HEK293 (cell line): Measurements from ENCODE around the gene GAREM1.
A peak's percentile ranks its signal among the peaks of the same experiment; 100 is the strongest.

Experiments
- CTCF ChIA-PET: fragments of 350-600 bp; formaldehyde crosslinking; extraction: SDS; loops from one replicate; lab custom pipeline; 2021; ENCODE audit warnings: antibody characterized with exemption; lab: Yijun Ruan, JAX
- POLR2A ChIA-PET: fragments of 300-600 bp; formaldehyde crosslinking; extraction: SDS; loops from one replicate; lab custom pipeline; 2020; ENCODE audit warnings: antibody characterized with exemption, inconsistent platforms; lab: Yijun Ruan, JAX
- H3K27ac ChIP-seq: fragments of 200-500 bp; sonication (Bioruptor generic); 2 replicates; pipeline ENCODE4 v1.5.1; 2014; ENCODE audit warnings: low read depth, low read length, control low read depth, inconsistent platforms; ENCODE audit errors: extremely low read depth
- H3K36me3 ChIP-seq, 2 experiments: fragments of 200-500 bp in 1 of 2; sonication (Bioruptor generic) in 1 of 2; 1 replicate in 1 of 2; 2 replicates in 1 of 2; pipeline ENCODE4 v1.5.1; 2014 to 2017; ENCODE audit warnings: inconsistent platforms in 2 of 2, low read length in 2 of 2; ENCODE audit not compliant: control insufficient read depth in 2 of 2, insufficient read depth in 1 of 2
- H3K4me1 ChIP-seq: fragments of 200-500 bp; sonication (Bioruptor generic); 2 replicates; pipeline ENCODE4 v1.5.1; 2014; ENCODE audit warnings: mild to moderate bottlenecking, low read length, inconsistent platforms; ENCODE audit not compliant: control insufficient read depth, insufficient read depth
- H3K4me3 ChIP-seq: 2 replicates; pipeline ENCODE4 v1.5.1; 2011; ENCODE audit warnings: low read depth, mild to moderate bottlenecking, control low read depth, low read length, moderate library complexity
- H3K9me3 ChIP-seq: fragments of 200-500 bp; sonication (Bioruptor generic); 2 replicates; pipeline ENCODE4 v1.5.1; 2014; ENCODE audit warnings: low read depth, low read length, inconsistent platforms; ENCODE audit not compliant: control insufficient read depth, insufficient read depth
- KLF9 ChIP-seq: fragments of 450-650 bp; formaldehyde crosslinking; IDR thresholded peaks from 2 replicates; pipeline ENCODE4 v1.5.1; 2016; ENCODE audit warnings: missing biosample characterization, missing genetic modification characterization, low read depth
- RBAK ChIP-seq: fragments of 450-650 bp; formaldehyde crosslinking; IDR thresholded peaks from 2 replicates; pipeline ENCODE4 v1.5.1; 2016; ENCODE audit warnings: missing biosample characterization, missing genetic modification characterization
- TRIM28 ChIP-seq: IDR thresholded peaks from 2 replicates; pipeline ENCODE4 v1.6.1; 2011; ENCODE audit warnings: low read length, control low read depth, borderline replicate concordance
- ZBTB1 ChIP-seq: fragments of 450-650 bp; formaldehyde crosslinking; IDR thresholded peaks from 2 replicates; pipeline ENCODE4 v1.5.1; 2016; ENCODE audit warnings: missing biosample characterization, missing genetic modification characterization
- ZBTB21 ChIP-seq: fragments of 450-650 bp; formaldehyde crosslinking; IDR thresholded peaks from 2 replicates; pipeline ENCODE4 v1.5.1; 2017; ENCODE audit warnings: missing biosample characterization, missing genetic modification characterization
- ZNF133 ChIP-seq: fragments of 450-650 bp; formaldehyde crosslinking; IDR thresholded peaks from 2 replicates; pipeline ENCODE4 v1.5.1; 2016; ENCODE audit warnings: missing biosample characterization, missing genetic modification characterization
- ZNF174 ChIP-seq: fragments of 450-650 bp; formaldehyde crosslinking; IDR thresholded peaks from 2 replicates; pipeline ENCODE4 v1.5.0; 2017; ENCODE audit warnings: missing biosample characterization, mild to moderate bottlenecking, missing genetic modification characterization
- ZNF223 ChIP-seq: fragments of 450-650 bp; formaldehyde crosslinking; IDR thresholded peaks from 2 replicates; pipeline ENCODE4 v1.5.1; 2016; ENCODE audit warnings: missing biosample characterization, missing genetic modification characterization
- ZNF266 ChIP-seq: fragments of 450-650 bp; formaldehyde crosslinking; IDR thresholded peaks from 2 replicates; pipeline ENCODE4 v1.5.1; 2016; ENCODE audit warnings: missing biosample characterization, missing genetic modification characterization, low read depth
- ZNF335 ChIP-seq: fragments of 450-650 bp; formaldehyde crosslinking; conservative IDR thresholded peaks from 2 replicates; pipeline ENCODE4 v1.5.1; 2016; ENCODE audit warnings: missing biosample characterization, missing genetic modification characterization
- ZNF366 ChIP-seq: fragments of 450-650 bp; formaldehyde crosslinking; conservative IDR thresholded peaks from 2 replicates; pipeline ENCODE4 v1.5.1; 2016; ENCODE audit warnings: missing biosample characterization, missing genetic modification characterization
- ZNF37A ChIP-seq: fragments of 450-650 bp; IDR thresholded peaks from 2 replicates; pipeline ENCODE4 v1.5.1; 2018; ENCODE audit warnings: missing biosample characterization, missing genetic modification characterization
- ZNF423 ChIP-seq: fragments of 450-650 bp; formaldehyde crosslinking; IDR thresholded peaks from 2 replicates; pipeline ENCODE4 v1.5.1; 2016; ENCODE audit warnings: missing biosample characterization, missing genetic modification characterization
- ZNF514 ChIP-seq: fragments of 450-650 bp; formaldehyde crosslinking; IDR thresholded peaks from 2 replicates; pipeline ENCODE4 v1.5.1; 2016; ENCODE audit warnings: missing biosample characterization, missing genetic modification characterization
- ZNF624 ChIP-seq: fragments of 450-650 bp; formaldehyde crosslinking; IDR thresholded peaks from 2 replicates; pipeline ENCODE4 v1.5.1; 2017; ENCODE audit warnings: missing biosample characterization, missing genetic modification characterization
- ZNF843 ChIP-seq: fragments of 450-650 bp; formaldehyde crosslinking; IDR thresholded peaks from 2 replicates; pipeline ENCODE4 v1.5.1; 2016; ENCODE audit warnings: missing biosample characterization, missing genetic modification characterization
- ZSCAN16 ChIP-seq: fragments of 450-650 bp; formaldehyde crosslinking; IDR thresholded peaks from 2 replicates; pipeline ENCODE4 v1.5.1; 2016; ENCODE audit warnings: missing biosample characterization, missing genetic modification characterization
- TF ChIP-seq, protein P1 (sequence below): fragments of 450-650 bp; formaldehyde crosslinking; IDR thresholded peaks from 2 replicates; pipeline ENCODE4 v1.5.1; 2016; ENCODE audit warnings: missing biosample characterization, missing genetic modification characterization
- TF ChIP-seq, protein P2 (sequence below): fragments of 450-650 bp; formaldehyde crosslinking; IDR thresholded peaks from 2 replicates; pipeline ENCODE4 v1.5.1; 2016; ENCODE audit warnings: missing biosample characterization, missing genetic modification characterization, borderline replicate concordance
- TF ChIP-seq, protein P3 (sequence below): fragments of 450-650 bp; formaldehyde crosslinking; IDR thresholded peaks from 2 replicates; pipeline ENCODE4 v1.5.1; 2016; ENCODE audit warnings: missing biosample characterization, missing genetic modification characterization

Gene GAREM1

DNA sequence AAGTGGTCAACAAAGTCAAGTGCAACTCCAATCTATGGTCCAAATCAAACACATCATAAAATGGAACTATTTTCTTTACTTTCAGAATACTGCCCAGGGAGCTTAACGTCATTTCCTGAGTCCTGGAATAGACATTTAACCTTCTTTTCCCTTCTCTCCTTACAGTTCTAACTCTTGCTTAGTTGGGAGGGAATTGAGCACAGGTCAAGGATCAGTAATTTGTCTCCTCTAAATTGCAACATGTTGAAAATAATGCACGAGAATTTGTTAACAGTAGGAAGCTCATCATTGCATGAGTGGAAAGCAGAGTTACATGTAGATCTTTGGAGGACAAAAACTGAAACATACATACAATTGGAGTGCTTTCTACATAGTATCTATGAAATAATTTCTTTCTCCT lies 193.1 kb downstream of the GAREM1 start:
- H3K36me3 ChIP-seq, result no peaks in the 10 kb centered on the region
- no peak overlapping the region for H3K27ac ChIP-seq
- no peak overlapping the region for H3K4me3 ChIP-seq
- TF ChIP-seq ZNF223 (tag by site-specific recombination) (no peak), ZNF133 (tag by site-specific recombination) (peak; percentile 48; the same call in 1 of the 2 replicates), TRIM28 (peak; percentile 74)
- no peaks in the 10 kb centered on the region for H3K9me3 ChIP-seq
- ChIA-PET CTCF (interaction anchor here (0.9 to 3.2 kb wide), 6 partner anchors 12 to 275 kb away, joined by 3 to 21 read pairs (median 6); partner anchors contain the start of gene GAREM1), POLR2A (interaction anchor here (1.5 kb wide), 1 partner anchor 193 kb away, joined by 4 read pairs; the partner anchor contains the start of gene GAREM1)
- H3K4me1 ChIP-seq, result no peaks in the 10 kb centered on the region

DNA sequence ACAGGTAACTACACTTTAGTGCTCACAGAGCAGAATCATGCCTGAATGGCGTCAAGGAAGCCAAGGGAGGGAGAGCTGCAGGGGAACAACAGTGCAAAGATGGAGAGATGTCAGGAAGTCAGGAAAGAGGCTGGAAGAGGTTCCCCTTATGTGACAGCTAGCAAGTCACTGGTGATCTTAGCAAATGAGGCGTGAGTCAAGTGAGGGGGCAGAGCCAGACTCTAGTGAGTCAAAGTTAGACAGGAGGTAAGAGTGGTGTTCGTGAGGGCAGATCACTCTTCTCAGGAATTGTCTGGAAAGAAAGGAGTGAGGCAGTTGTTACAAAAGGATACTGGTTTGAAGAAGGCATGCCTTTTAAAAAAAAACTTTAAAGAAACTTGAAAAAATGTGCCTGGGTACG lies 193.8 kb downstream of the GAREM1 start:
- Histone ChIP-seq H3K36me3 (no peaks in the 10 kb centered on the region), H3K4me1 (no peaks in the 10 kb centered on the region), H3K4me3 (no peak overlapping the region)
- POLR2A ChIA-PET, result interaction anchor here (1.4 to 1.5 kb wide), 2 partner anchors 194 kb away, joined by 4 read pairs; partner anchors contain the start of gene GAREM1
- 0 out of 2 replicates have a peak, but pooled peaks have one; percentile 12 for TF ChIP-seq ZNF366 (tag by site-specific recombination)
- TF ChIP-seq ZNF335 (tag by site-specific recombination), result no peak
- TF ChIP-seq, all 188 proteins: peak for 1
- CTCF ChIA-PET, result interaction anchor here (0.7 to 3.2 kb wide), 7 partner anchors 13 to 275 kb away, joined by 3 to 21 read pairs (median 3); partner anchors contain the start of gene GAREM1
- Histone ChIP-seq H3K27ac (no peak overlapping the region), H3K9me3 (no peaks in the 10 kb centered on the region)

DNA sequence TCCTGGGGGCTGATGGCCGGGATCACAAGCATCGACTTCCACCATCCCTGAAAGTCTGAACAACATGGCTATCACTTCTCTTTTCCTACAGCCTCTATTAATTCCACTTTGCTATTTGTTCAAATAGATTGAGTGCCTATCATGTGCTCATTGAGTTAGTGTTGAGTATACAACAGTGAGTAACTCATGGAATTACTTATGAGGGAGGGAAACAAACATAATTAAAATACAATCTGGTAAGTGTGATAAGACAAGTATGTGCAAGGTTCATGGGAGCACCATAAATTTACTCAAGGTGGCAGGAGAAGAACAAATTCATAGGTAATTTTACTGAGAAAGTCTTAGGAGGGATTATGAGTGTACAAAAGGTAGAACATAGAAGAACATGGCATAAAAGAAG lies 194.4 kb downstream of the GAREM1 start:
- Histone ChIP-seq H3K36me3 (no peaks in the 10 kb centered on the region), H3K4me1 (no peaks in the 10 kb centered on the region), H3K9me3 (no peaks in the 10 kb centered on the region), H3K27ac (no peak overlapping the region), H3K4me3 (no peak overlapping the region)
- ChIA-PET POLR2A (interaction anchor here (1.4 kb wide), 1 partner anchor 194 kb away, joined by 4 read pairs; the partner anchor contains the start of gene GAREM1), CTCF (interaction anchor here (0.7 to 10.5 kb wide), 5 partner anchors 12 to 275 kb away, joined by 3 to 136 read pairs (median 19); partner anchors contain the start of gene GAREM1)
- TF ChIP-seq ZNF423, result no peak

DNA sequence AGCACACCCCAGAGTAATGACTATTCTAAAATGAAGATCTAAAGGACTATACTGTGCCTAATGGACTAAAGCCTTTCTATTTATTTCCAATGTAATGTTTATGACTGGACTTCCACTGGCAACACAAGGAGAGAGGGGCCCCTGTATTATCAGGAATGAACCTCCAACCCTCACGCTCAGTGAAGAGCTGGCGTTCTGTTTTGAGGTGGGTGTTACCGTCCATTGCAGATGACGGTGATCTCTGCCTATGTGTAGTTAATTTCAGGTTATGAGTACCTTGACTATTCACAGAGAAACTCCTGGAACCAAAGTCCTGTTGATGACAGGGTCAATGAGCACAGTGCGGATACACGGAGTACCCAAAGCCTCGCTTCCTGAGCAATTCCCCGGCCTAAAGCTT lies 195.5 kb downstream of the GAREM1 start:
- Histone ChIP-seq H3K4me1 (no peaks in the 10 kb centered on the region), H3K36me3 (peaks cover 0 to under 1% of the 10 kb centered on the region in 2 experiments; a peak in 1 of 3 replicates), H3K9me3 (no peaks in the 10 kb centered on the region), H3K27ac (no peak overlapping the region), H3K4me3 (no peak overlapping the region)
- ChIA-PET POLR2A (no interaction called here), CTCF (interaction anchor here (0.8 to 10.5 kb wide), 4 partner anchors 14 to 276 kb away, joined by 3 to 136 read pairs (median 12); no protein-coding TSS in a partner anchor)
- no peak for TF ChIP-seq ZNF174
- TF ChIP-seq, protein P1, sequence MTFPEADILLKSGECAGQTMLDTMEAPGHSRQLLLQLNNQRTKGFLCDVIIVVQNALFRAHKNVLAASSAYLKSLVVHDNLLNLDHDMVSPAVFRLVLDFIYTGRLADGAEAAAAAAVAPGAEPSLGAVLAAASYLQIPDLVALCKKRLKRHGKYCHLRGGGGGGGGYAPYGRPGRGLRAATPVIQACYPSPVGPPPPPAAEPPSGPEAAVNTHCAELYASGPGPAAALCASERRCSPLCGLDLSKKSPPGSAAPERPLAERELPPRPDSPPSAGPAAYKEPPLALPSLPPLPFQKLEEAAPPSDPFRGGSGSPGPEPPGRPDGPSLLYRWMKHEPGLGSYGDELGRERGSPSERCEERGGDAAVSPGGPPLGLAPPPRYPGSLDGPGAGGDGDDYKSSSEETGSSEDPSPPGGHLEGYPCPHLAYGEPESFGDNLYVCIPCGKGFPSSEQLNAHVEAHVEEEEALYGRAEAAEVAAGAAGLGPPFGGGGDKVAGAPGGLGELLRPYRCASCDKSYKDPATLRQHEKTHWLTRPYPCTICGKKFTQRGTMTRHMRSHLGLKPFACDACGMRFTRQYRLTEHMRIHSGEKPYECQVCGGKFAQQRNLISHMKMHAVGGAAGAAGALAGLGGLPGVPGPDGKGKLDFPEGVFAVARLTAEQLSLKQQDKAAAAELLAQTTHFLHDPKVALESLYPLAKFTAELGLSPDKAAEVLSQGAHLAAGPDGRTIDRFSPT, result no peak
- no peak for TF ChIP-seq ZSCAN16 (tag by site-specific recombination)
- no peak for TF ChIP-seq RBAK (tag by site-specific recombination)
- no peak for TF ChIP-seq ZNF514 (tag by site-specific recombination)
- TF ChIP-seq ZBTB21, result no peak
- no peak for TF ChIP-seq ZNF266 (tag by site-specific recombination)
- no peak for TF ChIP-seq ZNF37A (tag by site-specific recombination)
- TF ChIP-seq, protein P2, sequence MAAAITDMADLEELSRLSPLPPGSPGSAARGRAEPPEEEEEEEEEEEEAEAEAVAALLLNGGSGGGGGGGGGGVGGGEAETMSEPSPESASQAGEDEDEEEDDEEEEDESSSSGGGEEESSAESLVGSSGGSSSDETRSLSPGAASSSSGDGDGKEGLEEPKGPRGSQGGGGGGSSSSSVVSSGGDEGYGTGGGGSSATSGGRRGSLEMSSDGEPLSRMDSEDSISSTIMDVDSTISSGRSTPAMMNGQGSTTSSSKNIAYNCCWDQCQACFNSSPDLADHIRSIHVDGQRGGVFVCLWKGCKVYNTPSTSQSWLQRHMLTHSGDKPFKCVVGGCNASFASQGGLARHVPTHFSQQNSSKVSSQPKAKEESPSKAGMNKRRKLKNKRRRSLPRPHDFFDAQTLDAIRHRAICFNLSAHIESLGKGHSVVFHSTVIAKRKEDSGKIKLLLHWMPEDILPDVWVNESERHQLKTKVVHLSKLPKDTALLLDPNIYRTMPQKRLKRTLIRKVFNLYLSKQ (tag by site-specific recombination), result no peak
- TF ChIP-seq ZNF423, result no peak
- TF ChIP-seq ZNF843, result no peak
- TF ChIP-seq, protein P3, sequence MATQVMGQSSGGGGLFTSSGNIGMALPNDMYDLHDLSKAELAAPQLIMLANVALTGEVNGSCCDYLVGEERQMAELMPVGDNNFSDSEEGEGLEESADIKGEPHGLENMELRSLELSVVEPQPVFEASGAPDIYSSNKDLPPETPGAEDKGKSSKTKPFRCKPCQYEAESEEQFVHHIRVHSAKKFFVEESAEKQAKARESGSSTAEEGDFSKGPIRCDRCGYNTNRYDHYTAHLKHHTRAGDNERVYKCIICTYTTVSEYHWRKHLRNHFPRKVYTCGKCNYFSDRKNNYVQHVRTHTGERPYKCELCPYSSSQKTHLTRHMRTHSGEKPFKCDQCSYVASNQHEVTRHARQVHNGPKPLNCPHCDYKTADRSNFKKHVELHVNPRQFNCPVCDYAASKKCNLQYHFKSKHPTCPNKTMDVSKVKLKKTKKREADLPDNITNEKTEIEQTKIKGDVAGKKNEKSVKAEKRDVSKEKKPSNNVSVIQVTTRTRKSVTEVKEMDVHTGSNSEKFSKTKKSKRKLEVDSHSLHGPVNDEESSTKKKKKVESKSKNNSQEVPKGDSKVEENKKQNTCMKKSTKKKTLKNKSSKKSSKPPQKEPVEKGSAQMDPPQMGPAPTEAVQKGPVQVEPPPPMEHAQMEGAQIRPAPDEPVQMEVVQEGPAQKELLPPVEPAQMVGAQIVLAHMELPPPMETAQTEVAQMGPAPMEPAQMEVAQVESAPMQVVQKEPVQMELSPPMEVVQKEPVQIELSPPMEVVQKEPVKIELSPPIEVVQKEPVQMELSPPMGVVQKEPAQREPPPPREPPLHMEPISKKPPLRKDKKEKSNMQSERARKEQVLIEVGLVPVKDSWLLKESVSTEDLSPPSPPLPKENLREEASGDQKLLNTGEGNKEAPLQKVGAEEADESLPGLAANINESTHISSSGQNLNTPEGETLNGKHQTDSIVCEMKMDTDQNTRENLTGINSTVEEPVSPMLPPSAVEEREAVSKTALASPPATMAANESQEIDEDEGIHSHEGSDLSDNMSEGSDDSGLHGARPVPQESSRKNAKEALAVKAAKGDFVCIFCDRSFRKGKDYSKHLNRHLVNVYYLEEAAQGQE (tag by site-specific recombination), result no peak
- no peak for TF ChIP-seq ZNF624
- TF ChIP-seq ZBTB1 (tag by site-specific recombination), result no peak
- no peak for TF ChIP-seq KLF9 (tag by site-specific recombination)
